ENCODE measurements around the gene BNIPL.

The BNIPL gene

DNA sequence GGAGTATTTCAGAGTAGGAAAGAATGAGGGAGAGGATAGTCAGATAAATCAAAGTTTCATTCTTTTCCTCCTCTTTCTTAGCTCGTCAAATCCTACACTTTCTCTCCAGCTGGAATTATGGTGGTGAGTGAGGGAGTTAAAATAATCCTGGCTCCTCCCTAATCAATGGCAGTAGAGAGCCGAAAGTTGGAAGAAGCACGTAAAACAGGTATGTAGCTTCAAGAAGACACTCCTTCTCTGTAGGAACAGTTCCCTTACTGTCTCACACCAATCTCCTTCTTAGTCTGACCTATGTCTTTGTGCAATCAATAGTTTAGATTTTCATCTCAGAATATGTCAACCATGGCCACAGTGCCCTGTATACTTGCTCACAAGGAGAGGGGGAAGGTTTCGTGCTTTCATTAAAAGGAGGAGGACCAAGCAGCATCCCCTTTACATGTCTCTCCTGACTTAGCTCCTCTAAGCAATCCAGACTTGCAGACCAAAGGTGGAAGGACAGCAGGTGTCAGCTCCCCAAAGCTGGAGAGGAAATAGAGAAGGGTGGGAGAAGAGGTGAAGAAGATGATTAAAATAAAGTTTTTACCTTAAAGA, 30.6 kb upstream of the BNIPL start:
- TF ChIP-seq, protein P1, sequence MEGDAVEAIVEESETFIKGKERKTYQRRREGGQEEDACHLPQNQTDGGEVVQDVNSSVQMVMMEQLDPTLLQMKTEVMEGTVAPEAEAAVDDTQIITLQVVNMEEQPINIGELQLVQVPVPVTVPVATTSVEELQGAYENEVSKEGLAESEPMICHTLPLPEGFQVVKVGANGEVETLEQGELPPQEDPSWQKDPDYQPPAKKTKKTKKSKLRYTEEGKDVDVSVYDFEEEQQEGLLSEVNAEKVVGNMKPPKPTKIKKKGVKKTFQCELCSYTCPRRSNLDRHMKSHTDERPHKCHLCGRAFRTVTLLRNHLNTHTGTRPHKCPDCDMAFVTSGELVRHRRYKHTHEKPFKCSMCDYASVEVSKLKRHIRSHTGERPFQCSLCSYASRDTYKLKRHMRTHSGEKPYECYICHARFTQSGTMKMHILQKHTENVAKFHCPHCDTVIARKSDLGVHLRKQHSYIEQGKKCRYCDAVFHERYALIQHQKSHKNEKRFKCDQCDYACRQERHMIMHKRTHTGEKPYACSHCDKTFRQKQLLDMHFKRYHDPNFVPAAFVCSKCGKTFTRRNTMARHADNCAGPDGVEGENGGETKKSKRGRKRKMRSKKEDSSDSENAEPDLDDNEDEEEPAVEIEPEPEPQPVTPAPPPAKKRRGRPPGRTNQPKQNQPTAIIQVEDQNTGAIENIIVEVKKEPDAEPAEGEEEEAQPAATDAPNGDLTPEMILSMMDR (IDR thresholded peaks at IDR 0.05), result no peak
- intact Hi-C loops (cut with DNase I; ENCODE audit: low total_unique reads), result loop anchor here (10.0 kb wide), 1 partner anchor 451 kb away; no protein-coding TSS in a partner anchor
- peaks cover 0 to 64% (median 52%) of the 10 kb centered on the region in 4 donors for H3K4me1 ChIP-seq

DNA sequence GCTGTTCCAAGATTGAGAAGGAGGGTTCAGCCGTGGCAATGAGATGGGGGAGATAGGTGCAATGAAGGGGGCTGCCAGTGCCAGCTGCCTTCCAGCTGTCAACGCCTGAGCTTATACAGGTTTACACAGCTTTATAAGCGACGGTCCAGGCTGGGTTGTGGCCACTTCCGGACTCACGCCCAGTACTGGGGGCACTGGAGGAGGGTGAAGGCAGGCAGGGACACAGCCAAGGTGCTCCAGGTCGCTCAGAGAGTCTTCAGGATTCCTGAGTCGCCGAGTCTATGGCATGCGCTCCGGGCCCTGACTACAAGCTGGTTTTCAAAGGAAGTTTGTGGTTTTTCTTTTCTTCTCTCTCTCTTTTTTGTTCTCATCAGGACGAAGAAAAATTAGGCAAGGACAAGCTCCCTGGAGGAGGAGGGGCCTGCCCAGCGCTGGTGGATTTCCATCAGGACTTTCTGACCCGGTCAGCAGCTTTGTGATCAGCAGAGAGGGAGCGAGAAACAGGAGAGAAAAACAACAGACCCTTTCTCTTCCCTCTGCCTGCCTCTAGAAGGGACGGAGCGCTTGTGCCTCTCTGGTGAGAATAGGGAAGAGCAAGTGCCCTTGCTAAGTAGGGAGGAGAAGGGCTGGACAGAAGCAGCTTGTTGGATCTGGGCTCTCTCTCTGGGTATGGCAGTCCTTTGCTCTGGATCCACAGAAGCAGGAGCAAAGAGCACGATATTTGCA, 29.9 kb upstream of the BNIPL start, which contains the start of gene MINDY1:
MINDY1 (minus strand) TSS at position 576 of the 726 bp plus-strand sequence. CDS start 4,285 bp downstream, outside the sequence.
- peak; percentile 82 to 87 for DNase-seq
- H3K36me3 ChIP-seq, result peaks cover 0 to 11% (median 10%) of the 10 kb centered on the region in 3 donors
- TF ChIP-seq, protein P1 (IDR thresholded peaks at IDR 0.05), result peak; percentile 57 to 58
- intact Hi-C loops (cut with DNase I; ENCODE audit: low total_unique reads), result loop anchor here (10.0 kb wide), 1 partner anchor 452 kb away; no protein-coding TSS in a partner anchor
- peaks cover 0 to 64% (median 53%) of the 10 kb centered on the region in 4 donors for H3K4me1 ChIP-seq
- H3K4me3 ChIP-seq, result peak within 1 kb of the TSS; percentile 70 to 89
- no peaks in the 10 kb centered on the region for H3K27me3 ChIP-seq
- H3K27ac ChIP-seq, result peak within 1 kb of the TSS; percentile 85 to 89
- H3K9me3 ChIP-seq, result no peaks in the 10 kb centered on the region

More for the DNA sequence above, 30.6 kb upstream of the BNIPL start:
- H3K27ac ChIP-seq, result peak overlapping the region; percentile 85 to 89
- DNase-seq, result no peak
- no peaks in the 10 kb centered on the region for H3K27me3 ChIP-seq
- peaks cover 0 to 17% (median 17%) of the 10 kb centered on the region in 3 donors for H3K36me3 ChIP-seq
- H3K9me3 ChIP-seq, result no peaks in the 10 kb centered on the region
- peak overlapping the region; percentile 58 to 66 for H3K4me3 ChIP-seq

- H3K9me3 ChIP-seq, result no peaks in the 10 kb centered on the region
- H3K4me3 ChIP-seq, result peak overlapping the region; percentile 70 to 89
- H3K36me3 ChIP-seq, result peaks cover 0 to 3% (median 0%) of the 10 kb centered on the region in 3 donors
- peak overlapping the region; percentile 85 to 89 for H3K27ac ChIP-seq
- H3K4me1 ChIP-seq, result peaks cover 0 to 59% (median 55%) of the 10 kb centered on the region in 4 donors
- TF ChIP-seq, protein P1 (IDR thresholded peaks at IDR 0.05), result no peak
- no peaks in the 10 kb centered on the region for H3K27me3 ChIP-seq
- intact Hi-C loops (cut with DNase I; ENCODE audit: low total_unique reads), result loop anchor here (10.0 kb wide), 1 partner anchor 453 kb away; no protein-coding TSS in a partner anchor
- DNase-seq, result no peak
These were observed 28.5 kb upstream of the BNIPL start for GRCh38 chr1:151007853-151008243.

- Histone ChIP-seq H3K9me3 (no peaks in the 10 kb centered on the region), H3K4me3 (peak within 1 kb of the TSS; percentile 70 to 89), H3K27ac (peak within 1 kb of the TSS; percentile 85 to 89), H3K4me1 (peaks cover 0 to 61% (median 51%) of the 10 kb centered on the region in 4 donors), H3K36me3 (peaks cover 0 to 10% (median 0%) of the 10 kb centered on the region in 3 donors), H3K27me3 (no peaks in the 10 kb centered on the region)
- TF ChIP-seq, protein P1 (IDR thresholded peaks at IDR 0.05), result peak in 1 of 2 experiments; percentile 17
- intact Hi-C loops (cut with DNase I; ENCODE audit: low total_unique reads), result loop anchor here (10.0 kb wide), 1 partner anchor 454 kb away; no protein-coding TSS in a partner anchor
- DNase-seq, result peak; percentile 94 to 98
These were observed 27.9 kb upstream of the BNIPL start, which contains the start of gene PRUNE1 for GRCh38 chr1:151008244-151009205. TSS of gene PRUNE1 (plus strand) at chr1:151008449. CDS start at chr1:151008633, 184 bp downstream.

GRCh38 chr1:151009206-151009587, 27.2 kb upstream of the BNIPL start:
- Histone ChIP-seq H3K4me3 (peak overlapping the region; percentile 70 to 89), H3K27me3 (no peaks in the 10 kb centered on the region), H3K9me3 (no peaks in the 10 kb centered on the region), H3K36me3 (peaks cover 0 to 11% (median 0%) of the 10 kb centered on the region in 3 donors), H3K4me1 (peaks cover 0 to 56% (median 45%) of the 10 kb centered on the region in 4 donors), H3K27ac (peak overlapping the region; percentile 85 to 89)
- TF ChIP-seq, protein P1 (IDR thresholded peaks at IDR 0.05), result no peak
- intact Hi-C loops (cut with DNase I; ENCODE audit: low total_unique reads), result loop anchor here (10.0 kb wide), 1 partner anchor 454 kb away; no protein-coding TSS in a partner anchor
- no peak for DNase-seq
